Ishikawa (cell line): ENCODE measurements around the gene PRR3.

Experiments
- CEBPB ChIP-seq: IDR thresholded peaks from 2 replicates; pipeline ENCODE4 v1.6.1; 2012
- CREB1 ChIP-seq: IDR thresholded peaks from 2 replicates; pipeline ENCODE4 v1.6.1; 2012; ENCODE audit warnings: low read depth
- EGR1 ChIP-seq: IDR thresholded peaks from 2 replicates; pipeline ENCODE4 v1.6.1; 2012
- EP300 ChIP-seq: IDR thresholded peaks from 2 replicates; pipeline ENCODE4 v1.6.1; 2012; ENCODE audit warnings: borderline replicate concordance
- FOXM1 ChIP-seq: IDR thresholded peaks from 2 replicates; pipeline ENCODE4 v1.6.1; 2012; ENCODE audit warnings: low read depth, borderline replicate concordance
- MAX ChIP-seq: IDR thresholded peaks from 2 replicates; pipeline ENCODE4 v1.6.1; 2012
- NFIC ChIP-seq: IDR thresholded peaks from 2 replicates; pipeline ENCODE4 v1.6.1; 2012
- RAD21 ChIP-seq: IDR thresholded peaks from 2 replicates; pipeline ENCODE4 v1.6.1; 2012; ENCODE audit warnings: low read depth
- REST ChIP-seq: IDR thresholded peaks from 2 replicates; pipeline ENCODE4 v1.6.1; 2012; ENCODE audit warnings: low read depth, mild to moderate bottlenecking
- TAF1 ChIP-seq: IDR thresholded peaks from 2 replicates; pipeline ENCODE4 v1.6.1; 2012; ENCODE audit warnings: low read depth, mild to moderate bottlenecking
- TCF12 ChIP-seq: IDR thresholded peaks from 2 replicates; pipeline ENCODE4 v1.6.1; 2012; ENCODE audit warnings: low read depth
- TEAD4 ChIP-seq: IDR thresholded peaks from 2 replicates; pipeline ENCODE4 v1.6.1; 2012
- USF1 ChIP-seq: IDR thresholded peaks from 2 replicates; pipeline ENCODE4 v1.6.1; 2012
- YY1 ChIP-seq: IDR thresholded peaks from 2 replicates; pipeline ENCODE4 v1.6.1; 2012; ENCODE audit warnings: low read depth
- ZBTB7A ChIP-seq: IDR thresholded peaks from 2 replicates; pipeline ENCODE4 v1.6.1; 2012; ENCODE audit warnings: low read depth

The PRR3 gene

GRCh38 chr6:30570740-30571074 lies 13.6 kb downstream of the PRR3 start:
- TF ChIP-seq USF1 = no peak
- no peak for TF ChIP-seq FOXM1
- no peak for TF ChIP-seq ZBTB7A
- no peak for TF ChIP-seq YY1
- TF ChIP-seq CEBPB = no peak

- no peak; the same call in none of the 2 replicates for TF ChIP-seq TEAD4
- no peak for TF ChIP-seq ZBTB7A
- no peak for TF ChIP-seq NFIC
- TF ChIP-seq REST = no peak
- TF ChIP-seq CEBPB = no peak
- peak; percentile 83 for TF ChIP-seq CREB1
- TF ChIP-seq EGR1 = peak; percentile 7; the same call in 1 of the 2 replicates
- TF ChIP-seq FOXM1 = no peak
- no peak; the same call in 1 of the 2 replicates for TF ChIP-seq YY1
- peak; percentile 79 for TF ChIP-seq USF1
- peak; percentile 80 for TF ChIP-seq TAF1
- TF ChIP-seq EP300 = no peak
- TF ChIP-seq MAX = peak; percentile 97
- TF ChIP-seq TCF12 = no peak
- TF ChIP-seq RAD21 = no peak
Measured at GRCh38 chr6:30571075-30571761, 14.1 kb downstream of the PRR3 start, which contains the start of gene ABCF1. TSS of gene ABCF1 (plus strand) at chr6:30571442. CDS start at chr6:30571488, 46 bp downstream.

- TF ChIP-seq USF1 (peak; percentile 65), EP300 (no peak)
Measured at GRCh38 chr6:30571762-30572082, 14.6 kb downstream of the PRR3 start.

- TF ChIP-seq TAF1 = no peak
- no peak for TF ChIP-seq NFIC
Measured at GRCh38 chr6:30572148-30572547, 15.1 kb downstream of the PRR3 start.

GRCh38 chr6:30573113-30573512 lies 16.0 kb downstream of the PRR3 start:
- no peak for TF ChIP-seq USF1
- TF ChIP-seq TAF1 = no peak
- no peak for TF ChIP-seq REST
- TF ChIP-seq CEBPB = no peak
- TF ChIP-seq TEAD4 = no peak
- no peak for TF ChIP-seq MAX
- TF ChIP-seq EGR1 = no peak
- TF ChIP-seq RAD21 = no peak

- TF ChIP-seq MAX (no peak), TCF12 (no peak), ZBTB7A (no peak), TEAD4 (no peak), CEBPB (no peak), USF1 (no peak), YY1 (no peak), EP300 (no peak), FOXM1 (no peak), RAD21 (no peak), EGR1 (no peak), CREB1 (no peak), REST (no peak), NFIC (no peak)
Measured at GRCh38 chr6:30578051-30578450, 21.0 kb downstream of the PRR3 start.
